HG02884 (cell line): ENCODE data around the gene STPG4.
"Not testable (repeated sequence)": the region's sequence is repeated elsewhere in the genome, so short reads cannot be mapped to it uniquely, and the experiment has no call there.

Experiments used
- ATAC-seq: cut with Tn5 transposase; IDR thresholded peaks from one replicate; pipeline ENCODE4 v1.9.1; 2021; ENCODE audit warnings: mild to moderate bottlenecking, moderate library complexity; ENCODE audit not compliant: unreplicated experiment

STPG4 gene

GRCh38 chr2:47173986-47174732, 19.1 kb upstream of the STPG4 start:
- ATAC-seq: no peak

DNA sequence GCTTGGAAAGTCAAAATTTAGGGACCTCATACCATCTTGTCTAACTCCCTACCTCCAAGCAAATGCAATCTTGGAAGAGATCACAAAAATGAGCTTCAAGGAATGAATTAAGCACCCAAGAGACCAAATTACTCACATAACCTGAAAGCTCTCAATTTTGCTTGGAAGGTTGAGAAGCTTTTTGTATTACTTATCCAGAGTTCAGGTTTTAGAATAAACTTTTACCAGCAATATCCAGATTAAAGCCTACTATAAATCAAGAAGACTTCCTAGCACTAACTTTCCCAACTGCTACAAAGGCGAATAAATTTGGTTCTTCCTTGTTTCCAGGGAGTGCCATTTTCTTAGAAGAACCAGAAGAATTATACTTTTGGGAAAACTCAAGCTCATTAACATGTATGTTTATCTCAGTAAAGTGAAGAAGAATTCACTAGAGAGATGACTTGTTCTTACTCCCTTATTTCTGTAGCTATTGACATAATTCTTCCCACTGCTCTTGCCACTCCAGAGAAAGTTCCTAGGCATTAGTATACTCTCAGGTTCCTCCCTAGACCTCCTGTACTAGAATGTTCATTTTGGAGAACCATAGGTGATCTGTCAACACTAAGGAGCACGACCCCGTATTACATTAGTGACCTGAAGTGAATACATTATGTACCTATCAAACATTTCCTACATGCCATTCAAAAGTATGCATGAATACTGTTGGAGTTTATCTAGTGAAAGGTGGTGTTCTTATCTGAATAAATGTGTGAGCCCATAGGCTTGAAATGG, 18.0 kb upstream of the STPG4 start:
- ATAC-seq: no peak

DNA sequence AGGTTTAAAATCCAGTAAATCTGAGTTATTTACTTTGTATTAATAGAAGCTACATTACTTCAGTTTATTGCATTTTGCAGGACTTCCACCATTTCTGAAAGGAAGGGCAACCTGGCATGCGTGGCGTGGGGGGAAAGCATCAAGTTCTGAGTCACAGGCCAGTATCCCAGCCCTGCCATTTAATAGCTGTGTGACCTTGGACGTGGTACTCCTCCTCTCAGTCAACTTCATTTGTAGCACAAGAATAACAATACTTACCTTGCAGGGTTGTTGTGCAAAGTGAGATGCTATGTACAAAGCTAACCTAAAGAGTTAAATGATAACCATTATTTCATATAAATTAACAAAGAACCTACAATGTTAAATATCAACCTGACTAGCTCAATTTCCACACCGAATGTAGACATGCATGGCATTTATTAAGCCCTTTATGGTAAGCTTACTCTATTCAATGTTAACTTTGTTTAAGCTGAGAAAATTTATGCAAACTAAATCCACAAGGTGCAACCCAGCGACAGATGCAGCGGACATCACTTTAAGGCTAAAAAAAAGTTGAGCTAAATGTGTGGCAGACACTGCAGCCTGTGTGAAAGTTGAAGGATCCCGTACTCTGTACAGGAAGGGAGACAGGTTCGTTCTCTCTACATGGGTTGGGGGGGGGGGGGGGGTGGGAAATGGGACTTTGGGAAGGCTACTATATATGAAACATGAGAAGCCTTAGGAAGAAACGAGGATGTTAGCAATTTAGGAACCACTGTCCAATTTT, 17.2 kb upstream of the STPG4 start:
- ATAC-seq: no peak

DNA sequence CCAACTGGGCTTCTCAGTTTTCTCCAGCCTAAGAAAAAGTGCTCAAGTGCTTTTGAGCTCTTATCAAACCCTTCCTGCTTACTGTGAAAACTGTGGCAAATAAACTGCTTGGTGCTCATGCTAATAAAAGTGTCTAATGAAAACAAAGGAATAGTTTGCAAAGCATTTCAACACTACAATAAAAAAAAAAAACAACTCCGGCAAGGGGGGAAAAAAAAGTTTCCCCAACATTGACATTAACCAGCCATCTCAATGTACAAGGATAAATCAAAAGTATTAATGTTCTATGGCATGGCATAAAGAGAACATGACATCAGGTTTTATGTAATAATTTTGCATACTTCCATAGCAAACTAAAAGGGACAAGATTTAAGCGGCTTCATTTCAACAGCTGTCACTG, 14.7 kb upstream of the STPG4 start:
- no peak for ATAC-seq

DNA sequence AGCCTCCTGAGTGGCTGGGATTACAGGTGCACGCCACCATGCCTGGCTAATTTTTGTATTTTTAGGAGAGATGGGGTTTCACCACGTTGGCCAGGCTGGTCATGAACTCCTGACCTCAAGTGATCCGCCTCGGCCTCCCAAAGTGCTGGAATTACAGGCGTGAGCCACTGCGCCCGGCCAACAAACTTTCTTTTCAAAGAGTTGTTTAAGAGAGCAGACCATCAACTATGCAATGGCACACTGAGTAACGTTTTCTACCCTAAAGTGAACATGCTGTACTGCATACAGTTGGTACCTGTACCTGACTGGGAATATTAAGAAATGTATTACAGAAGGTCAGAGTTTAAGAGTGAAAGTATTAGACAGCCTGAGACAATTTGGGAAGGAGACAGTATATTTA, 13.8 kb upstream of the STPG4 start:
- not testable (repeated sequence) for ATAC-seq

GRCh38 chr2:47167149-47167548, 12.0 kb upstream of the STPG4 start:
- no peak for ATAC-seq

GRCh38 chr2:47165001-47165555, 10.0 kb upstream of the STPG4 start:
- no peak for ATAC-seq

DNA sequence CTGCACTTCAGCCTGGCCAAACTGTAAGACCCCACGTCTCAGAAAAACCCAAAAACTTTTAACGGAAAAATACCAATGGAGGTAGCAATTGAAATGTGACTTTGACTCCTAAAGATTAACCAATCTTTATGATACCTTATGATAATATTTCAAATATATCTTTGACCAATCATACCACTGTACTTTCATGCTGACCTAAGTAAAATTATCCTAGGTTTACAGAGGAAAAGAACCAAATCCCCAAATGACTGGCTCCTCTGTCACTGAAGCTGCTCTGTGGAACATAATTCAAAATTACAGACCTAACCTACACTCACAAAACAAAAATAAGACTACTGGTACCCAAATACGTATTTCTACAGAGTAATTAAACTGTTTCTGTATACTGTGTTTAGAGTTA, 7.7 kb upstream of the STPG4 start:
- no peak for ATAC-seq

DNA sequence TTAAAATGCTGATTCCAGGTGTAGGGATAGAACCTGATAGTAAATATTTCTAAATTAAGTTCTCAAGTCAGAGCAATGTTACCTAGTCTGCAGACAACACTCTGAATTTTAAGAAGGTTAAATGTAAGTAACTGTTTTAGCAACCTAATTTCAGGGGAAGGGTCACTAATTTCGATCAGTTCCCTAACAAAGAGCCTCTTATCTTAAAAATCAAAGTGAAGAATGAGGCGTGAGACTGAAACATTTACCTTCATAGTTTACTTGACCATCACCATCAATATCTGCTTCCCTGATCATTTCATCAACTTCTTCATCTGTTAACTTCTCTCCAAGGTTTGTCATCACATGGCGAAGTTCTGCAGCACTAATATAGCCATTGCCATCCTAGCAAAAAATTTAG, 6.4 kb upstream of the STPG4 start:
- ATAC-seq: no peak

DNA sequence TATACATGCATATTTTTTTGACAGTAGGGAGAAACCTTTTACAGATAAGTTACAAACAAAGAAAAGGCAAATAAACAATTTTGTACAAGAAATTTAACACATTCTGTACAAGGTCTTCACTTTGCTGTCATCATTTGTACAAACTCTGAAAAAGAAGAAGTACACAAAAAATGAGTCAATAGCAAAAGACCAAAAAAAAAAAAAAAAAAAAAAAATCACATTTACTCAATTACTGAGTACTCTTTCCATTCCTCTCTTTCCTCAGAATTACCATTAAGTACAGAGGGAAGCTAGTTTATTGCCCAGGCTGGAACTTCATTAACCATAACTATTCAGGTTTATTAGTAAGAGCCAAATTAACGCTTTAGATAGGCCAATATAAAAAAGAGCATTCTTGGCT, 5.6 kb upstream of the STPG4 start:
- no peak for ATAC-seq

DNA sequence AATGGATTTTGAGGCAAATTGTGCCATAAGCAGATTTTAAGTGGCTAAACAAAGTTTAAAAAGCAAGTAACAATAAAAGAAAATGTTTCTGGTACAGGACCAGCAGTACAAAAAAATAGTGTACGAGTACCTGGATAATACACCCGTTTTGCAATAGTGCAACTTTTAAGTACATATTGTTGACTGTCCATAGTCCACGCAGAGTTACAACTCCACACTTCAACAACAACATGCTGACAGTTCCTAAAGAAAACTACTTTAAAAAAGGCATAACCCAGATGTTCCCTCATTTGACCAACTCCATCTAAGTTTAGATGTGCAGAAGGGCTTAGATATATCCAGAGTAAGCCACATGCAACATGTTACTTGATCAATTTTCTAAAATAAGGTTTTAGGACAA, 5.1 kb upstream of the STPG4 start:
- ATAC-seq: no peak

GRCh38 chr2:47159627-47160026, 4.5 kb upstream of the STPG4 start:
- no peak for ATAC-seq

- ATAC-seq: no peak
Measured at GRCh38 chr2:47158576-47158975, 3.5 kb upstream of the STPG4 start.

GRCh38 chr2:47152803-47153202, 2.3 kb downstream of the STPG4 start:
- ATAC-seq: no peak

- no peak for ATAC-seq
Measured at GRCh38 chr2:47150175-47150574, 4.9 kb downstream of the STPG4 start.

- no peak for ATAC-seq
Measured at GRCh38 chr2:47147021-47147420, 8.1 kb downstream of the STPG4 start.

GRCh38 chr2:47145466-47145865, 9.6 kb downstream of the STPG4 start:
- no peak for ATAC-seq

DNA sequence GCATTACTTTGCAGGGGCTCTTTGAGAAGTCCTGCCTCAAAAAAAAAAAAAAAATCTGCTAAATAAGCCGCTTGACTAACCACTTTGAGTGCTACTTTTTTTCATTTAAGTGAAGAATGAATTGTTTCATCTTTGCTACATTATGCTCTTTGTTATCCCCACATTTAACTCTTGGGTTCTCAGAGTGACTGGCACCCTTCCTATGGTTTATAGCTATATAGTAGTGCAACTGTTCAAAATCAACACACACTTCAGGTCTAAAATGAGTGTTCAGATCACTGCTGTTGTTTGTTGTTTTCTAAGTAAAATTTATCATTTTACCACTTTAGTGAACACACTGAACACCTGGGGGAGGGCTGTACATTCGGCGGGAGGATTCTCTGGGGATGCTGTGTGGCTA, 13.6 kb downstream of the STPG4 start:
- ATAC-seq: no peak

- no peak for ATAC-seq
Measured at GRCh38 chr2:47134386-47135090, 20.6 kb downstream of the STPG4 start.

GRCh38 chr2:47133046-47133445, 22.1 kb downstream of the STPG4 start:
- no peak for ATAC-seq

DNA sequence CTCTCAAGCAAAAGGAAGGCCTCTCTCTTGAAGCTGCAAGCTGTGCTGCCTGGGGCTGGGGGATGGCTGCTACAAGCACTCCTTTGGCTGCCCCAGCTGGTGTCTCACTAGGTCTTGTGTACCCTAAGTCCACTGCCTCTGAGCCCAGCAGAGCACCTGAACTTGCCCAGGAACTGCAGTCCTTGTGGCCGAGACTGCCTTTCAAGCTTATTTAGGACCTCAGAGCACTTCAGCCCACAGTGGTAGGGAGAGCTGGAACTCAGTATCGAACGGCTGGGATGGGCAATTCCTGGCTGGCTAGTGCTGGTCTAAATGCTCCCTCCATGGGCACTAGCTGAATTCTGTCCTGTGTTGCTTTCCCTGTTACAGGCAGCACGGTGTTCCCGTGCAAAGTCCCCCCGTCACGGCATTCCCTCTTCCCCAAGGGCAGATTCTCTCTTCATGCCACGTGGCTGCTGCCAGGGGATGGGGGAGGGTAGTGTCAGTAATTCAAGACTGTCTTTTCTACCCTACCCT, 25.9 kb downstream of the STPG4 start:
- ATAC-seq: no peak
